Activated T-cell treated with anti-CD3 and anti-CD28 coated beads, Interleukin-2, amount 50 U/mL, for 72 hours (primary cell): Measurements from ENCODE around the gene DYRK1A. TPM values are rescaled to one million over a fixed set of nuclear protein-coding genes. Genes with fewer than 3 reads are reported as not detected.
A peak's percentile ranks its signal among the peaks of the same experiment; 100 is the strongest.
"Not testable (repeated sequence)": the region's sequence is repeated elsewhere in the genome, so short reads cannot be mapped to it uniquely, and the experiment has no call there.

ENCODE experiments used
- ATAC-seq, 2 donors: fragments of 150-1000 bp; cut with Tn5 transposase; replicated peaks in 1 of 2; 2 replicates each; pipeline ENCODE4 v1.10.0; 2021; ENCODE audit warnings: moderate library complexity in 2 of 2, mild to moderate bottlenecking in 1 of 2
- DNase-seq, 2 donors: peaks; one replicate each; pipeline ENCODE4 v3.0.0; 2021 to 2022; ENCODE audit warnings: mixed read lengths in 1 of 2
- H3K27ac Mint-ChIP-seq: one replicate; pipeline ENCODE4 v1.8.0; 2022; ENCODE audit warnings: mild to moderate bottlenecking, moderate library complexity, mixed read lengths
- H3K27me3 Mint-ChIP-seq: one replicate; pipeline ENCODE4 v1.8.0; 2022; ENCODE audit warnings: low read depth, mixed read lengths
- H3K36me3 Mint-ChIP-seq, 2 donors: one replicate each; pipeline ENCODE4 v1.8.0; 2022; ENCODE audit warnings: mixed read lengths in 2 of 2, mild to moderate bottlenecking in 1 of 2; ENCODE audit not compliant: insufficient read depth in 2 of 2
- H3K4me1 Mint-ChIP-seq: one replicate; pipeline ENCODE4 v1.8.0; 2022; ENCODE audit warnings: low read depth, mixed read lengths
- H3K4me3 Mint-ChIP-seq, 2 donors: one replicate each; pipeline ENCODE4 v1.8.0; 2022; ENCODE audit warnings: mild to moderate bottlenecking in 2 of 2, mixed read lengths in 2 of 2, moderate library complexity in 2 of 2
- H3K9me3 Mint-ChIP-seq, 2 donors: one replicate each; pipeline ENCODE4 v1.8.0; 2022; ENCODE audit warnings: mixed read lengths in 2 of 2
- total RNA-seq, 2 donors: library from RNA; stranded (reverse); gene quantifications; one replicate each; pipeline ENCODE4 v1.2.3, GENCODE V29; 2022

Gene DYRK1A
- total RNA-seq, 2 donors from 2014 or later, result 82.9 to 85.0 TPM

DNA sequence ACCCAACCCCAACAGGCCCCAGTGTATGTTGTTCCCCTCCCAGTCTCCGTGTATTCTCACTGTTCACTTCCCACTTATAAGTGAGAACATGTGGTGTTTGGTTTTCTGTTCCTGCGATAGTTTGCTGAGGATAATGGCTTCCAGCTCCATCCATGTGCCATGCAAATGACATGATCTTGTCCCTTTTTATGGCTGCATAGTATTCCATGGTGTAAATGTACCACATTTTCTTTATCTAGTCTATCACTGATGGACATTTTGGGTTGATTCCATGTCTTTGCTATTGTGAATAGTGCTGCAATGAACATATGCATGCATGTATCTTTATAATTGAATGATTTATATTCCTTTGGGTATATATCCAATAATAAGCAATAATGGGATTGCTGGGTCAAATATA, 174.6 kb downstream of the DYRK1A start:
- ATAC-seq, H3K4me3 Mint-ChIP-seq, H3K27ac Mint-ChIP-seq: not testable (repeated sequence)

DNA sequence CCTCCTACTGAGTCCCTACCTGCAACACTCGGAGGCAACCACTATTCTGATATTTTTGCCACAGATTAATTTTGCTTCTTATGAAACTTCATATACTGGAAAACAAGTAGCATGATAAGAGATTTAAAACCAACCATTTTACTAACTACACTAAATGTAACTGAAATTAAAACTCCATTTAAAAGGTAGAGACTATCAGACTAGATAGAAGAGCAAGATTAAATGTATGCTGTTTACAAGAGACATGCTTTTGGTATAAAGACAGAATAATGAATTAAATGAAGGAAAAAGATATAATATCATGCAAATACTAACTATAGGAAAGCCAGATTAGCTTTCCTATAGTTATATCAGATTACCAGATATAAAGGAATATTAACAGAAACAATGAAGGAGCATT, 175.9 kb downstream of the DYRK1A start:
- ATAC-seq, result no peak
- H3K4me3 Mint-ChIP-seq, result no peak overlapping the region
- H3K27ac Mint-ChIP-seq, result no peak overlapping the region
- peaks cover 2 to 4% of the 10 kb centered on the region in 2 donors for H3K36me3 Mint-ChIP-seq
- H3K4me1 Mint-ChIP-seq, result peaks cover 9% of the 10 kb centered on the region
- H3K9me3 Mint-ChIP-seq, result peaks cover 9 to 10% of the 10 kb centered on the region in 2 donors
- DNase-seq, result no peak
- H3K27me3 Mint-ChIP-seq, result peaks cover 27% of the 10 kb centered on the region

More for the DNA sequence above, 174.6 kb downstream of the DYRK1A start:
- not testable (repeated sequence) for H3K36me3 Mint-ChIP-seq, H3K4me1 Mint-ChIP-seq, DNase-seq
- Mint-ChIP-seq H3K27me3 (peaks cover 28% of the 10 kb centered on the region), H3K9me3 (peaks cover 9 to 16% of the 10 kb centered on the region in 2 donors)

DNA sequence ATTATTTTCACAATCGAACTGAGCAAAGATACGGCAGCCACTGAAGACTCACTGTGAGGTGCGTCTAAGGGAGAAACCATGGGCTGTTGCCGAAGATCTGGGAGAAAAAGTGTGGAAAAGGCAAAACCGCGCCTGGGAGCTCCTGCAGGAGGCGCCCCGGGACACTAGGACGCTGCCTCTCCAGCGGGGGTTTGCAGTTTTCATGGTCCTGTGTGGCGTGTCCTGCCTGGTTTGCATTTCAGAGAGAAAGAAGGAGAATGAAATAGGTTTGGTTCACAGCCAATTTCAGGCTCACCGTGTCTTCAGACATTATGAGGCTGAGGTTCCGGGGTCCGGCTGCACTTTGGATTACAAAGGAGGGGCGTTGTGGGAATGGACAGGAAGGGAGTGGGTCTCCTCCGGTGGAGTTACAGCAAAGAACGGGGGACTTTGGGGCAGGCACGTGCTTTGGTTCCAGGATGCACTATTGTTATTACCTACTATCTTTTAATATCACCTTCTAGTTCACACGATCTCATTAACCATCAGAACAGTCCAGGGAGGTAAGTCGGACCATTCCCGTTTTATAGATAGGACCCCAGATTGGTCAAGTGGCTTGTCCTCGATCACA, 179.8 kb downstream of the DYRK1A start:
- H3K4me1 Mint-ChIP-seq, result peaks cover 14% of the 10 kb centered on the region
- peaks cover 1 to 6% of the 10 kb centered on the region in 2 donors for H3K36me3 Mint-ChIP-seq
- H3K9me3 Mint-ChIP-seq, result peaks cover 5 to 7% of the 10 kb centered on the region in 2 donors
- ATAC-seq (no peak), DNase-seq (no peak)
- no peak overlapping the region for H3K27ac Mint-ChIP-seq
- peaks cover 22% of the 10 kb centered on the region for H3K27me3 Mint-ChIP-seq
- H3K4me3 Mint-ChIP-seq, result no peak overlapping the region

DNA sequence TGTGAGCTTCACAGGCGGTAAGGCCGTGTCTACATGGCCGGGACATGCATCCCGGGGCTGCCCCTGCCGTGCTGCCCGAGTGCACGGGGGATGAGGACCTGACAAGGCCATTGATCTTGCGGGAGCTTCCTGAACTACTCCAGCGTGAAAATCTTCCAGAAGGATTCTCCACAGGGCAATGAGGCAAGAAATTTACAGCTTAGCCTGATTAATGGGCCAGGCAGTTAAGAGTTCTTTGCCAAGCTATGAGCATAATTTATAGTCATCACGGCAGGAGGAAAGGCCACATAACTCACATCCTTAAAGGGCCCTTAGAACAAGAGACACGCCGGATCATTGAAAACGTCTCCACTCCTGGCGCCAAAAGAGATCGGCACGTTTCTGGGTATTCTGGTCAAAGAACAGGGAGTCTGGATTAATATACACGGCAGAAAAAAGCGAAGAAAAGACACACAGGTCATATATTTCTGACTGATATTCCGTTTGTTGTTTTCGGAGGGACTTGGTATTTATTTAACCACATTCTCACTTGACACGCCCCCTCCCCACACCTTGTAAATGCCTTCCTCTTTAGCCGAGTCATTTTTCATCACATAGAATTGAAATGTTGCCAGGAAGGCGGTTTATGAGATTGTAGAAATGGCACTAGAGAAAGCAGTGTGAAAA, 180.5 kb downstream of the DYRK1A start:
- Mint-ChIP-seq H3K4me1 (peaks cover 14% of the 10 kb centered on the region), H3K4me3 (peak overlapping the region; percentile 2 to 20), H3K27me3 (peaks cover 22% of the 10 kb centered on the region), H3K27ac (no peak overlapping the region), H3K9me3 (peaks cover 4 to 7% of the 10 kb centered on the region in 2 donors), H3K36me3 (peaks cover 0 to 6% of the 10 kb centered on the region in 2 donors)
- ATAC-seq (peak in 1 of 2 donors; percentile 25), DNase-seq (no peak)

DNA sequence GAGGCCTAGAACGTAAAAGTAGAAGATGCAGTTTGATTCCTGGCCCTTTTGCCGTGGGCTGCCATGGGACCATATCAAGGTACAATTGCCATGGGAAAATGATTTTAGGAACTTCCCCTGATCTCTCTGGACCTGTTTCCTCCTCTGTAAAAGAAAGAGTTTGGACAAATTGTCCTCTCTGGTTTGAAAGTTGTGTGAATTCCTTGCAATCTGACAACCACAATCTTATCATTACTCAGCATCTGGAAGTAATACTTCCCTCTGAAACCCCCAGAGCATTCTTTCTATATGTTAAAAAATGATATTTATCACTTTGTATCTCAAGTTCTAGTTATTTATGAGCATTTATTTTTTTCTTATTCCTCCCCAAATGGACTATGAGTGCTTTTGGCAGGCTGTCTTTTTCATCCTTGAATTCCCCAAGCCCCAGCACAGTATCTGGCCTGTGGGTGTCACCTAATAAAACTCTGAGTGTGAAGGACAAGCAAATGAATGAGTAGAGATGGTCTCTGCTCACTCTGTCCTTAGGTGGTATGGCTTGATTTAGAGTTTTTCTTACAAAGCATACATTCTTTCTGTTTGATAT, 181.1 kb downstream of the DYRK1A start:
- Mint-ChIP-seq H3K27ac (no peak overlapping the region), H3K9me3 (peaks cover 0 to 2% of the 10 kb centered on the region in 2 donors), H3K4me1 (peaks cover 14% of the 10 kb centered on the region), H3K27me3 (peaks cover 22% of the 10 kb centered on the region), H3K36me3 (peaks cover 0 to 2% of the 10 kb centered on the region in 2 donors), H3K4me3 (no peak overlapping the region)
- DNase-seq, result no peak
- no peak for ATAC-seq

DNA sequence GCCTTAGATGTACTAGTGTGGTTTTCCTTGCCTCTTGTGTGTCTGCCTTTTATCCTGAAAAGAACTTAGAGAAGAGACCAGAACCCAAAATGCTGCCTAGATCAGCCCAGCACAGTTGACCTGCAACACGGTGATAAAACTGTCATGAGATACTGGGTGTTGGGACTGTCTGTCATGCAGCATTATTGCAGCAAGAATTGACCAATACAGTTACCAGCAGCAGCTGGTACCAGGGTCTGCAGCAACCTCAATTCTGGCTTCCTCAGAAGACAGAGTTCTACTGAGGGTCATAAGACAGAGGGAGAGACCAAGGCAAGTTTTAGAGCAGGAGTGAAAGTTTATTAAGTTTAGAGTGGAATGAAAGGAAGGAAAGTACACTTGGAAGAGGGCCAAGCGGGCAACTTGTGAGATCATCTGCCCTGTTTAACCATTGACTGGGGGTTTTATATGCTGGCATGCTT, 182.0 kb downstream of the DYRK1A start:
- Mint-ChIP-seq H3K4me1 (peaks cover 14% of the 10 kb centered on the region), H3K36me3 (peaks cover 0 to 2% of the 10 kb centered on the region in 2 donors), H3K27me3 (peaks cover 22% of the 10 kb centered on the region), H3K4me3 (no peak overlapping the region), H3K27ac (no peak overlapping the region), H3K9me3 (no peaks in the 10 kb centered on the region)
- no peak for DNase-seq
- ATAC-seq, result no peak

DNA sequence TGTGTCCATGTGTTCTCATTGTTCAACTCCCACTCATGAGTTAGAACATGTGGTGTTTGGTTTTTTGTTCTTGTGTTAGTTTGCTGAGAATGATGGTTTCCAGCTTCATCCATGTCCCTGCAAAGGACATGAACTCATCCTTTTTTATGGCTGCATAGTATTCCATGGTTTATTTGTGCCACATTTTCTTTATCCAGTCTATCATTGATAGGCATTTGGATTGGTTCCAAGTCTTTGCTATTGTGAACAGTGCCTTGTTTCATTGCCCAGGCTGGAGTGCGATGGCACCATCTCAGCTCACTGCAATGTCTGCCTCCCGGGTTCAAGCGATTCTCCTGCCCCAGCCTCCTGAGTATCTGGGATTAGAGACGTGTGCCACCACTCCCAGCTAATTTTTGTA, 183.2 kb downstream of the DYRK1A start:
- H3K9me3 Mint-ChIP-seq, H3K4me3 Mint-ChIP-seq, H3K36me3 Mint-ChIP-seq, H3K27ac Mint-ChIP-seq, DNase-seq, ATAC-seq: not testable (repeated sequence)
- peaks cover 14% of the 10 kb centered on the region for H3K4me1 Mint-ChIP-seq
- peaks cover 22% of the 10 kb centered on the region for H3K27me3 Mint-ChIP-seq

DNA sequence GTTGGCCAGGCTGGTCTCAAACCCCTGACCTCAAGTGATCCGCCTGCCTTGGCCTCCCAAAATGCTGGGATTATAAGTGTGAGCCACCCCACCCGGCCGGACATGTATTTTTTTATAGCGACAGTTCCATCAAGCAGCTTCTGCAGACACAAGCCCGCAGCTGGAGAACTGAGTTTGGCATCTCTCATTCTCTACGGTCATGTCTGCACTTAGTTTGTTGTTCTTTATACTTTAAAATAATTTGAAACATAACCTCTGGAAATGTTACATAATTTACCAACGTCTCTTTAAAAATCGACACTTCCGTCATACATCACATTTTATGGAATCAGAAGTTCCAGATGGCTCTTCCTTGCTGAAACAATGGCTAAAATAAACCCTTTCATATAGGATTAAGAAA, 183.6 kb downstream of the DYRK1A start:
- Mint-ChIP-seq H3K27ac (no peak overlapping the region), H3K27me3 (peaks cover 23% of the 10 kb centered on the region), H3K9me3 (no peaks in the 10 kb centered on the region), H3K4me1 (peaks cover 14% of the 10 kb centered on the region), H3K36me3 (peaks cover 0 to 2% of the 10 kb centered on the region in 2 donors), H3K4me3 (no peak overlapping the region)
- DNase-seq (no peak), ATAC-seq (no peak)

DNA sequence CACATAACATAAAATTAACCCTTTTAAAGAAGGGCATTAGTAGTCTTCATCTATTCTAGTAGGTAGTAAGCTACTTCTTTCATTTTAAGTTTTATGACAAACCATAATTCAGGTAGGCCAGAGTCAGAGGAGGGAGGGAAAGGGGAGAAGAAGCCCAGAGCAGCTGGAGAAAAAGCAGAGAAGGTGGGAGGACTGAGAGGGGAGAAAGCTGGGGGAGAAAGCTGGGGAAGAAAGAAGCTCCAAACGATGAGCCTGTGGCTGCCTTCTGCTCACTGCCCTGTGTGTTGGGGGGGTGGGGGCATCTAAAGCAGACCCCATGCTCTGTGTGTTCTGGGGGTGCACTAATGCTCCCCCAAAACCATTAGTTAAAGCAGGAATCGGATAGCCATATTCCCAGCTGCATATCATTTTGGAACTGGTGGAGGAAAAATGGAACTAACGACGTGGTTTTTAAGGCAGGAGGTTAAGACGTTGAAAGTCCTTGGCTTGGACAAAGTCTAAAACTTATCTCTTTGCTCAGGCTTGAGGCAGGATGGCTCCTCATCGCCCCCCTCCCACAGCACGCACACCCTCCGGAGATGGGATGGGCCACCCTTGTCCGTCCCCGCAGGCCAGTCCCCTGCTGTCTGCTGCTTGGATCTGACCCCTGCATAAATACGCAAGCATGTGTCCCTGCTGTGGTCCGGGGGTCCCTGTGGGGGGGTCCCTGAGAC, 184.2 kb downstream of the DYRK1A start:
- Mint-ChIP-seq H3K4me1 (peaks cover 14% of the 10 kb centered on the region), H3K9me3 (no peaks in the 10 kb centered on the region), H3K27ac (no peak overlapping the region), H3K36me3 (peaks cover 0 to 2% of the 10 kb centered on the region in 2 donors), H3K4me3 (no peak overlapping the region), H3K27me3 (peaks cover 26% of the 10 kb centered on the region)
- no peak for ATAC-seq
- DNase-seq, result no peak

DNA sequence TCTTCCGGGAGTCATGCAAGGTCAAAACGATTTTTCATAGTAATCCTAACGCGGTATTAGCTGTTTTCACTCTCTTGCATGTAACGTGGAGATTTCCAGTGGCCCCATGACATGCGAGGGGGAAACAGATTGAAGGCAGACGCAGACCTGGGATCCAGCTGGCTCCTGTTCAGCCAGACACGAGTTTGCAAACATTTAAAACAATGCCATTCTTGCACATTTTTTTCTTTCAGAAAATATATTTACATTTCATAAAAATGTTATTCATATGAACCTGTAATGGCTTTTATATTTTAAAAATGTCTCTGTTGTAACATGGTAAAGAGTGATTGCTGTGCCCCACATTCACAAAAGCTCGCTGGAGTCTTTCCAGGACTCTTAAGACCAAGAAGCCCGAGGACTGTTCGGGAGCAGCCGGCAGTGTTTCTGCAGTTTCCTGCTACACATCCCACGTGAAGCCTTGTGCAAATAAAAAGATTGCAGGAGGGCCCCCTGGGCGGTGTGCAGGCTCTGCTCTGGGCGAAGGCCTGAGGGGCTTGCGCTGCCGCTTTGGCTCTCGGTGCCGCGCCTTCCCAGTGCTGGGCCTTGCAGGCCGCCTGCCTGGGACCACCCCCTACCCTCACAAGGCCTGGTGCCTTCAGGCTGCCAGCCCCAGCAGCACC, 184.9 kb downstream of the DYRK1A start:
- Mint-ChIP-seq H3K4me1 (peaks cover 14% of the 10 kb centered on the region), H3K36me3 (peaks cover 0 to 2% of the 10 kb centered on the region in 2 donors), H3K4me3 (no peak overlapping the region), H3K27ac (no peak overlapping the region), H3K27me3 (peaks cover 29% of the 10 kb centered on the region), H3K9me3 (no peaks in the 10 kb centered on the region)
- no peak for DNase-seq
- no peak for ATAC-seq

DNA sequence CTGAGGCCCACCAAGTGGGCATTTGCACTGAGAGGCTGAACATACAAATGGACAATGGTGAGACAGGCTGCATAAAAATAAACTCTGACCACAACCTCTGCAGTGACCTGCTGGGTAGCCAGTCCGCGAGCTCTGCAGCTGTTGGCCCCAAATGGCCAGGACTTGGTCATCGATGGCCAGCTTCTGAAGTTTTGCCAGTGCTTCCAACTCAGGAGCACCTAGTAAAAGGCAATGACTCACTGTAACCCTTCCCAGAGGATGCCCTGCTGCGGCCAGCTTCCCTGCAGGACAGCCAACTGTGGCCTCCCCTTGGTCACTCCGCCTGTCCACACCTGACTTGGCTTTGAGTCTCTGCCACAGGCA, 185.4 kb downstream of the DYRK1A start:
- Mint-ChIP-seq H3K4me3 (no peak overlapping the region), H3K27me3 (peaks cover 26% of the 10 kb centered on the region), H3K36me3 (peaks cover 0 to 2% of the 10 kb centered on the region in 2 donors)

DNA sequence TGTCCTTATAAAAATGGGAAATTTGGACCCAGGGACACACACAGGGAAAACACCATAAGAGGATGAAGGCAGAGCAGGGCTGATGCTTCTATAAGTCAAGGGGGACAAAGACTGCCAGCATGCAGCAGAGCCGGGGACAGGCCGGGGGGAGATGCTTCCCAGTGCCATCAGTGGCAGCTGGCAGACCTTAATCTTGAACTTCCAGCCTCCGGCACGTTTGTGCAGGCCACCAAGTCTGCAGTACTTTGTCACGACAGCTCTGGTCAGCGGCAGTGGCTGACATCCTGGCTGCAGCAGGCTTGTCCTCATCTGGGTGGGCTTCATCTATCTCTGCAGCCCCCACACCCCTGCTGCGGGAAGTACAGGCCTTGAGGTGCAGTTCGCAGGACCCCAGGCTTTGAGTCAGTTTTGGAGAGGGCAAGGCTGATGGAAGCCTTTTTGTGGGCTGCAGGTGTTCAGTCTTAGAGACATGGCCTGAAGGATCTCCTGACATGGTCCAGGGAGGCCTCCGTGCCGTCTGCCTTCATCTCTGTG, 186.0 kb downstream of the DYRK1A start:
- no peak for ATAC-seq
- no peaks in the 10 kb centered on the region for H3K9me3 Mint-ChIP-seq
- H3K36me3 Mint-ChIP-seq, result peaks cover 0 to 2% of the 10 kb centered on the region in 2 donors
- H3K27me3 Mint-ChIP-seq, result peaks cover 20% of the 10 kb centered on the region
- no peak overlapping the region for H3K27ac Mint-ChIP-seq
- peaks cover 5% of the 10 kb centered on the region for H3K4me1 Mint-ChIP-seq
- H3K4me3 Mint-ChIP-seq, result no peak overlapping the region
- DNase-seq, result no peak

More for the DNA sequence above, 185.4 kb downstream of the DYRK1A start:
- Mint-ChIP-seq H3K4me1 (peaks cover 10% of the 10 kb centered on the region), H3K9me3 (no peaks in the 10 kb centered on the region), H3K27ac (no peak overlapping the region)
- DNase-seq, result no peak
- no peak for ATAC-seq
